Coronary artery (tissue), 2 donors: ENCODE data around the gene PHC3.

Experiments used
- DNase-seq: peaks from one replicate; pipeline ENCODE4 v3.0.0-alpha.2; 2017; ENCODE audit warnings: low spot score
- H3K27ac ChIP-seq, 2 donors: fragments of 200-600 bp; sonication (generic); one replicate each; pipeline ENCODE4 v1.5.1; 2016 to 2019
- H3K4me3 ChIP-seq: fragments of 200-600 bp; sonication (generic); 2 replicates; pipeline ENCODE4 v1.5.1; 2016; ENCODE audit warnings: mild to moderate bottlenecking, moderate library complexity
- CTCF ChIP-seq: fragments of 200-600 bp; sonication (generic); IDR thresholded peaks from one replicate; pipeline ENCODE4 v1.5.1; 2019; ENCODE audit warnings: antibody characterized with exemption

PHC3 gene

GRCh38 chr3:170055209-170055608 is 126.3 kb downstream of the PHC3 start:
- H3K4me3 ChIP-seq, result no peak overlapping the region
- no peak overlapping the region for H3K27ac ChIP-seq
- TF ChIP-seq CTCF, result no peak
- DNase-seq, result no peak

- no peak for DNase-seq
- H3K4me3 ChIP-seq, result no peak overlapping the region
- H3K27ac ChIP-seq, result no peak overlapping the region
- no peak for TF ChIP-seq CTCF
These were observed 127.3 kb downstream of the PHC3 start for GRCh38 chr3:170054204-170054603.

- no peak overlapping the region for H3K27ac ChIP-seq
- no peak overlapping the region for H3K4me3 ChIP-seq
- no peak for DNase-seq
- TF ChIP-seq CTCF, result no peak
These were observed 129.1 kb downstream of the PHC3 start for GRCh38 chr3:170052398-170052797.

DNA sequence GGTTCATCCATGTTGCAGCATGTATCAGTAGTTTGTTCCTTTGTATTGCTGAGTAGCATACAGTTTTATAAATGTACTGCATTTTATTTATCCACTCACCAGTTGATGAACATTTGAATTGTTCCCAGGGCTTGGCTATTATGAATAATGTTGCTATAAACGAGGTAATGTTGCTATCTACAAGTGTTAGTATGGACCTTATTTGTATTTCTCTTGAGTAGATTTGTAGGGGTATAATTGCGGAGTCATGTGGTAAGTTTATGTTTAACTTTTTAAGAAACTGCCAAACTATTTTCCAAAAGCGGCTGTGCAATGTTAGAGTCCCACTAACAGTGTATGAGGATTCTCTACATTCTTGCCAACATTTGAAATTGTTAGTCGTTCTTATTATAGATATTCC is 130.8 kb downstream of the PHC3 start:
- DNase-seq, result no peak
- Histone ChIP-seq H3K4me3 (no peak overlapping the region), H3K27ac (no peak overlapping the region)
- no peak for TF ChIP-seq CTCF

DNA sequence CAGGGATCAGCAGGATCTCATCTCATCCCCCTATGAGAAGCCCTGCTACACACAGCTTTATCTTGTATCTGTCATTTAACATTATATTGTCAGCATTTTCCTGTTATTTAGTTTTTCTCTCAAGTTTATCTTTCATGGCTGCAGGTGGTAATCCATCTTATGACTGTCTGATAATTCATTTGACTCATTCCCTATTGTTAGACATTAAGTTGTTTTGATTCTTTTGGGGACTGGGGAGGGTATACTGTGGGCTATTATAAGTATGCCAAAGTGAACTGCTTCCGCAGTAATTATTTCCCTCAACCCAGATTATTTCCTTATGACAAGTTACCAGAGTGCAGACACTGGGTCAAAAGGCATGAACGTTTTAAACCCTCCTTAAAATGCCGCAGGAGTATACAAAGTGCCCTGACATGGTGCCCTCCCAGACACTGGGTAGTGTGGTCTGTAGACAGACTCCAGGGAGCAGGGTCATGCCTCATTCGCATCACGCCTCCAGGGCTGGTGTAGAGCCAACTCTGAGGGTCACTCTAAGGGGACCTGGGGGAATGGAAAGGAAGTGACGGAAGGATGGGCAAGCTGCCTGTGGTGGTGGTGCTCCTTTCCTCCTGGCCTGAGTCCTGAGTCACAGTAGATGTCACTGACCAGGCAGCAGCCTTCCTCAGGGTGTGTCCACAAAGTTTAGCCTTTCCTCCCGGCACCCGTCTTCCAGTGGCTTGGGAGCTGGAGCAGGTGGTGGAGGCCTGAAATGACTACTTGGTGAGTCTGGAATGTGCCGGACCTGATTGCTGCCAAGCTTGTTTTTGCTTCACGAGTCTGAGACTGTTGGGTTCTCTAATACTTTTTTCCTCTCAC is 132.2 kb downstream of the PHC3 start:
- H3K4me3 ChIP-seq, result no peak overlapping the region
- H3K27ac ChIP-seq, result no peak overlapping the region
- TF ChIP-seq CTCF, result no peak
- no peak for DNase-seq

DNA sequence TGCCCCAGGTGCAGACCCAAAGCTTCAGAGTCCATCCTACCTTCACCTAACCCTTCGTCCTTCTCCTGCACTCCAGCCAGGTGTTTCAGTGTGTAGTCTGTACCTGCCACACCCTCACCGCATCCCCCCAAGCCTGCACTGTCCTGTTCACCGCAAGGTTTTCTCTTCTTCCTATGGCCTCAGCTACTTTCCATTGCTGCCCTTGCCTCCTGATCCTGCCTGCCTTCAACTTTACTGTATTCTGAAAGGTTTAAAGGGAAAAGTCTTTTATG is 134.5 kb downstream of the PHC3 start:
- no peak for DNase-seq
- H3K4me3 ChIP-seq, result no peak overlapping the region
- TF ChIP-seq CTCF, result no peak
- H3K27ac ChIP-seq, result no peak overlapping the region
